GM21526 (cell line): ENCODE results near the gene NAP1L4.
"Not testable (repeated sequence)": the region's sequence is repeated elsewhere in the genome, so short reads cannot be mapped to it uniquely, and the experiment has no call there.

Source experiments
- ATAC-seq: cut with Tn5 transposase; IDR thresholded peaks from one replicate; pipeline ENCODE4 v1.9.1; 2021; ENCODE audit warnings: moderate library complexity; ENCODE audit not compliant: unreplicated experiment, low FRiP score

The NAP1L4 gene

GRCh38 chr11:2911785-2912391 lies 80.2 kb downstream of the NAP1L4 start:
- no peak for ATAC-seq

- no peak for ATAC-seq
Measured at GRCh38 chr11:2911088-2911784, 80.9 kb downstream of the NAP1L4 start.

GRCh38 chr11:2910401-2910955 lies 81.7 kb downstream of the NAP1L4 start:
- ATAC-seq, result no peak

- ATAC-seq, result no peak
Measured at GRCh38 chr11:2909133-2909902, 82.8 kb downstream of the NAP1L4 start.

- ATAC-seq, result no peak
Measured at GRCh38 chr11:2908130-2908529, 84.0 kb downstream of the NAP1L4 start.

GRCh38 chr11:2905299-2905698 lies 86.8 kb downstream of the NAP1L4 start:
- not testable (repeated sequence) for ATAC-seq

- no peak for ATAC-seq
Measured at GRCh38 chr11:2904153-2905052, 87.7 kb downstream of the NAP1L4 start.

GRCh38 chr11:2903672-2904011 lies 88.5 kb downstream of the NAP1L4 start:
- no peak for ATAC-seq

GRCh38 chr11:2902784-2903671 lies 89.1 kb downstream of the NAP1L4 start:
- no peak for ATAC-seq

- ATAC-seq, result peak; percentile 94
Measured at GRCh38 chr11:2901854-2902783, 90.0 kb downstream of the NAP1L4 start.

GRCh38 chr11:2901196-2901796 lies 90.8 kb downstream of the NAP1L4 start:
- no peak for ATAC-seq

- ATAC-seq, result no peak
Measured at GRCh38 chr11:2899080-2899783, 92.9 kb downstream of the NAP1L4 start.

GRCh38 chr11:2898366-2899079 lies 93.6 kb downstream of the NAP1L4 start:
- no peak for ATAC-seq

GRCh38 chr11:2897048-2897447 lies 95.1 kb downstream of the NAP1L4 start:
- no peak for ATAC-seq

- no peak for ATAC-seq
Measured at GRCh38 chr11:2896047-2896446, 96.1 kb downstream of the NAP1L4 start.
